Measurements from ENCODE around the gene FAM90A26. TPM values are rescaled to one million over a fixed set of nuclear protein-coding genes. Genes with fewer than 3 reads are reported as not detected.
"Not testable (repeated sequence)": the region's sequence is repeated elsewhere in the genome, so short reads cannot be mapped to it uniquely, and the experiment has no call there.

Gene FAM90A26, protein sequence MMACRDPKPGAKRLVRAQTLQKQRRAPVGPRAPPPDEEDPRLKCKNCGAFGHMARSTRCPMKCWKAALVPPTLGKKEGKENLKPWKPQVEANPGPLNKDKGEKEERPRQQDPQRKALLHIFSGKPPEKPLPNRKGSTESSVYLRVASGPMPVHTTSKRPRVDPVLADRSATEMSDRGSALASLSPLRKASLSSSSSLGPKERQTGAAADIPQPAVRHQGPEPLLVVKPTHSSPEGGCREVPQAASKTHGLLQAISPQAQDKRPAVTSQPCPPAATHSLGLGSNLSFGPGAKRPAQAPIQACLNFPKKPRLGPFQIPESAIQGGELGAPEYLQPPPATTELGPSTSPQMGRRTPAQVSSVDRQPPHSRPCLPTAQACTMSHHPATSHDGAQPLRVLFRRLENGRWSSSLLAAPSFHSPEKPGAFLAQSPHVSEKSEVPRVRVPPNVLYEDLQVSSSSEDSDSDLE
- total RNA-seq (not detected), polyA plus RNA-seq (not detected)
- long read RNA-seq, donor 1: 0 reads
- long read RNA-seq, donor 2: 0 reads
- long read RNA-seq, donor 3: 0 reads

DNA sequence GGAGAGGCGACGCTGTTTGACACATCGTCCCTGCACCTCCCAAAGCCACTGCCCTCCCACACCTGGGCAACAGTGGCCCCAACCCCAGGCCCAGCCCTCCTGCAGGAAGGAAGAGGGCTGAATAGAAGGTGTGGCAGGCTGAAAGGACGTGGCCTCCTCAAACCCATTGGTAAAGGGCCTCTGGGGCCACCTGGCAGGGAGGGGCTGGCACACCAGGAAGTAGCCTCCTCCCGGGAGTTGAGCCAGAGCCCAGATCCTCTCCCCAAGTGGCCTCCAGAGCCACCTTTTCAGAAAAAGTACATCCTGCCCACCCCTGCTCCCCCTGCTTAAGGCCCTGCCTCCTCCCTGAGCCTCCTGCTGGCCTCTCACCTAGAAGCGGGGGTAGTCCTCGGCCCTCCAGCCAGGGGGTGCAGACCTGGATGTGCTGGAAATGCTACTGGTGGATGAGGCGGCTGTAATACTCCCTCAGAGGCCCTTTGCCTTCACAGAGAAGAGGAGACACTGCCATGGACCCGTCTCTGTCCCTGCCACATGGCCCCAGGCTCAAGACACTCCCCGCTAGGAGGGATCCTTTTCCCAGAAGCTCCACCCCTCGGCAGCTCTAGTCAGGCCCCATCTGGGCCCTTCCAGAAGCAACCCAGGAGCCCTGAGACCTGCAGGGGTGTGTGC, at the start of gene FAM90A26:
Gene FAM90A26 (plus strand): TSS at position 619 of the 669 bp plus-strand sequence. CDS start 2,764 bp downstream, outside the sequence.
- intact Hi-C loops (cut with DNase I); ATAC-seq; H3K4me3 ChIP-seq; H3K36me3 ChIP-seq; H3K27me3 ChIP-seq; H3K4me1 ChIP-seq; H3K9me3 ChIP-seq; DNase-seq; H3K27ac ChIP-seq: not testable (repeated sequence)
- WGBS, 2 donors: 74 to 94% methylated on average over 5 to 10 of the region's 11 CpGs

DNA sequence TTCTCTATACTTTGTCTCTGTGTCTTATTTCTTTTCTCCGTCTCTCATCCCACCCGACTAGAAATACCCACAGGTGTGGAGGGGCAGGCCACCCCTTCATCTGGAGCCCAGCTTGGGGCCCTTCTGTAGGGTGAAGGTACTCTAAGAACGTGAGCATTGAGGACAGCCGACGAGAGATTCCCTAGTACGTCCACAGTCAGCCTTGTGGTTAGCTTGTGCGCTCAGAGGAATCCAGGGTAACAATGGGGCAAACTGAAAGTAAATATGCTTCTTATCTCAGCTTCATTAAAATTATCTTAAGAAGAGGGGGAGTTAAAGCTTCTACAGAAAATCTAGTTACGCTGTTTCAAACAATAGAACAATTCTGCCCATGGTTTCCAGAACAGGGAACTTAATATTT, 47.5 kb upstream of the FAM90A26 start:
- Histone ChIP-seq H3K27me3 (peaks cover 0 to 24% (median 0%) of the 10 kb centered on the region in 7 donors), H3K4me1 (peaks cover 0 to 27% (median 11%) of the 10 kb centered on the region in 9 donors)
- H3K36me3 ChIP-seq, ATAC-seq, H3K27ac ChIP-seq, H3K4me3 ChIP-seq, DNase-seq, H3K9me3 ChIP-seq: not testable (repeated sequence)
- 47 to 81% methylated on average over 8 of the region's 8 CpGs for WGBS, 2 donors
- intact Hi-C loops (cut with DNase I): loop anchor here in 3 of 10 donors (5.0 kb wide), 2 partner anchors 120 to 125 kb away; no protein-coding TSS in a partner anchor

DNA sequence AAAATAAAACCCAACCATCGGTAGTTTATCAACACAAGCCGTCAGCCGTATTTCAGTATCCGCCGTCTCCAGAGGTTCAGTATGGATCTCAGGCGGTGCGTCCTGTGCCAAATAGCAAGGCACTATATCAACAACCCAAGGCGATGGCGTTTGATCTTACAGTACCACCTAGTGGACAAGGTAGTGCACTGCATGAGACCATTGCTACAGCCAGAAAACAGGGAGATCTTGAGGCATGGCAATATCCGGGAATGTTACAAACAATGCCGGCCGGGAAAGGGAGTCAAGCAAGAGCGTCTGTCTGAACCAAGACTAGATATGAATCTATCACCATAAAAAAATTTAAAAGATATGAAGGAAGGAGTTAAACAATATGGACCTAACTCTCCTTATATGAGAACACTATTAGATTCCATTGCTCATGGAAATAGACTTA, 46.6 kb upstream of the FAM90A26 start:
- not testable (repeated sequence) for H3K36me3 ChIP-seq, H3K9me3 ChIP-seq
- DNase-seq: peak in 1 of 2 donors; percentile 54
- peak in 1 of 8 donors; percentile 48 for ATAC-seq
- H3K27me3 ChIP-seq: peaks cover 0 to 24% (median 0%) of the 10 kb centered on the region in 7 donors
- peak overlapping the region in 1 of 10 donors; percentile 31 for H3K4me3 ChIP-seq
- TF ChIP-seq, protein P1, sequence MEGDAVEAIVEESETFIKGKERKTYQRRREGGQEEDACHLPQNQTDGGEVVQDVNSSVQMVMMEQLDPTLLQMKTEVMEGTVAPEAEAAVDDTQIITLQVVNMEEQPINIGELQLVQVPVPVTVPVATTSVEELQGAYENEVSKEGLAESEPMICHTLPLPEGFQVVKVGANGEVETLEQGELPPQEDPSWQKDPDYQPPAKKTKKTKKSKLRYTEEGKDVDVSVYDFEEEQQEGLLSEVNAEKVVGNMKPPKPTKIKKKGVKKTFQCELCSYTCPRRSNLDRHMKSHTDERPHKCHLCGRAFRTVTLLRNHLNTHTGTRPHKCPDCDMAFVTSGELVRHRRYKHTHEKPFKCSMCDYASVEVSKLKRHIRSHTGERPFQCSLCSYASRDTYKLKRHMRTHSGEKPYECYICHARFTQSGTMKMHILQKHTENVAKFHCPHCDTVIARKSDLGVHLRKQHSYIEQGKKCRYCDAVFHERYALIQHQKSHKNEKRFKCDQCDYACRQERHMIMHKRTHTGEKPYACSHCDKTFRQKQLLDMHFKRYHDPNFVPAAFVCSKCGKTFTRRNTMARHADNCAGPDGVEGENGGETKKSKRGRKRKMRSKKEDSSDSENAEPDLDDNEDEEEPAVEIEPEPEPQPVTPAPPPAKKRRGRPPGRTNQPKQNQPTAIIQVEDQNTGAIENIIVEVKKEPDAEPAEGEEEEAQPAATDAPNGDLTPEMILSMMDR (IDR thresholded peaks at IDR 0.05): peak; percentile 78 to 88 (median 84)
- 0% methylated on average over 13 of the region's 13 CpGs for WGBS, 2 donors
- H3K4me1 ChIP-seq: peaks cover 0 to 27% (median 11%) of the 10 kb centered on the region in 9 donors
- H3K27ac ChIP-seq: peak overlapping the region in 4 of 10 donors; percentile 12 to 46 (median 32)
- intact Hi-C loops (cut with DNase I): loop anchor here in 3 of 10 donors (5.0 kb wide), 2 partner anchors 121 to 126 kb away; no protein-coding TSS in a partner anchor

DNA sequence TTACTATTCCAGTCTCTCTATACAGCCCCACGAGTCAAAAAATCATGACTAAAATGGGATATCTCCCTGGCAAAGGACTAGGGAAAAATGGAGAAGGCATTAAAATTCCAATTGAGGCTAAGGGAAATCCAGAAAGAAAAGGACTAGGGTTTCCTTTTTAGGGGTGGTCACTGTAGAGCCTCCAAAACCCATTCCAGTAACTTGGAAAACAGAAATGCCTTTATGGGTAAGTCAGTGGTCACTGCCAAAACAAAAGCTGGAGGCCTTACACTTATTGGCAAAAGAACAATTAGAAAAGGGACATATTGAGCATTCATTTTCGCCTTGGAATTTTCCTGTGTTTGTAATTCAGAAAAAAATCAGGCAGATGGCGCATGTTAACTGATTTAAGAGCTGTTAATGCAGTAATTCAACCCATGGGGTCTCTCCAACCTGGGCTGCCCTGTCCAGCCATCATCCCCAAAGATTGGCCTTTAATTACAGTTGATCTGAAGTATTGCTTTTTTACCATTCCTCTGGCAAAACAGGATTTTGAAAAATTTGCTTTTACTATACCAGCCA, 44.5 kb upstream of the FAM90A26 start:
- H3K9me3 ChIP-seq; DNase-seq; H3K4me3 ChIP-seq; ATAC-seq; H3K36me3 ChIP-seq; intact Hi-C loops (cut with DNase I): not testable (repeated sequence)
- TF ChIP-seq, protein P1 (IDR thresholded peaks at IDR 0.05): peak in 1 of 9 donors; percentile 41
- H3K27me3 ChIP-seq: peaks cover 0 to 25% (median 0%) of the 10 kb centered on the region in 7 donors
- peaks cover 0 to 27% (median 11%) of the 10 kb centered on the region in 9 donors for H3K4me1 ChIP-seq
- H3K27ac ChIP-seq: peak overlapping the region in 2 of 10 donors; percentile 24 to 39
- WGBS, 2 donors: 53 to 68% methylated on average over 3 of the region's 3 CpGs

DNA sequence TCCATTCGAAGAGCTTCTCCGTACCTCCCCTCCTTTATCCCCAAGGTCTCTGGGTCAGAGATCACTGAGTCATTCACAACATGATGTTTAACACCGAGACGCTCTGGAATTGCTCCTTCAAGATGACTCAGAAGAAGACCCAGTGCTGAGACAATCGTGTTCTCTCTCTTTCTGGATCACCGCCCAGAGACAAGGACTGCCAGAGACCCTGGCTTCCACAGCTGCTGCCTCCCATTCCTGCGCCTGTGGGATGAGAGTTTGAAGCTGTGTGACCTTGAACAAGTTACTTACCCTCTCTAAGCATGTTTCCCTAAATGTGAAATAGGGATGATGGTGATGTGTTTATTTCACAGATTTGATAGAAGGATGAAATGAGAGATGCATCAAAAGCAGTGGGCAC, 38.8 kb upstream of the FAM90A26 start:
- ATAC-seq, H3K27ac ChIP-seq, H3K4me1 ChIP-seq: not testable (repeated sequence)

DNA sequence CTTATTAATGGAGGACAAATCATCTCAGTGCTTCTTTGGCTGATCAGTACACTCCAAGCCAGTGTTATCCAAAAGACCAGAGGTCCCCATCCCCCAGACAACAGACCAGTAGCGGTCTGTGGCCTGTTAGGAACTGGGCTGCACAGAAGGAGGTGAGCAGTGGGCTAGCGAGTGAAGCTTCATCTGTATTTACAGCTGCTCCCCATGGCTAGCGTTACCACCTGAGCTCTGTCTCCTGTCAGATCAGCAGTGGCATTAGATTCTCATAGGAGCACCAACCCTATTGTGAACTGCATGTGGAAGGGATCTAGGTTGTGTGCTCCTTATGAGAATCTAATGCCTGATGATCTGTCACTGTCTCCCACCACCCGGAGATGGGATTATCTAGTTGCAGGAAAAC, 37.4 kb upstream of the FAM90A26 start:
- intact Hi-C loops (cut with DNase I); DNase-seq; ATAC-seq: not testable (repeated sequence)

More for the DNA sequence above, 38.8 kb upstream of the FAM90A26 start:
- 58 to 80% methylated on average over 7 of the region's 7 CpGs for WGBS, 2 donors
- intact Hi-C loops (cut with DNase I); H3K36me3 ChIP-seq; H3K4me3 ChIP-seq; DNase-seq; H3K27me3 ChIP-seq; H3K9me3 ChIP-seq: not testable (repeated sequence)

DNA sequence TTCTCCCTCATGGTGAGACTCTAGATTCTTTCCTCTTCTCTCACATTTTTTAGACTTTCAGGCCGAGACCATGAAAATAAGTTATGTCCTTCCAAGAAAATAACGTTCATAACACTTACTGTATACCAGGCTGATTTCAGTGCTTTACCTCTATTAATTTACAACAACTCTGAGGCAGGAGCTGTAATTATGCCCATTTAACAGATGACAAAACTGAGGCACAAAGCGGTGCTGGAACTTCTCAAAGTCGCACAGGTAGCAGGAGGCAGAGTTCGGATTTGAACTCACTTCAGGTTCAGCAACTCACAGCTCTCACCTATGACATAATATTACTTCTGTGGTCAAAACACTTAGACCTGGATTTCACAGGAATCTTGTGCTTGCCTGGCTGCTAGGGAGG, 36.2 kb upstream of the FAM90A26 start:
- intact Hi-C loops (cut with DNase I); H3K4me1 ChIP-seq; ATAC-seq; H3K27me3 ChIP-seq; H3K27ac ChIP-seq; H3K36me3 ChIP-seq; DNase-seq; H3K9me3 ChIP-seq; H3K4me3 ChIP-seq: not testable (repeated sequence)
- WGBS, 2 donors: 93 to 96% methylated on average over 5 of the region's 5 CpGs

More for the DNA sequence above, 37.4 kb upstream of the FAM90A26 start:
- not testable (repeated sequence) for H3K4me3 ChIP-seq, H3K27me3 ChIP-seq, H3K9me3 ChIP-seq, H3K27ac ChIP-seq, H3K4me1 ChIP-seq, H3K36me3 ChIP-seq
- 92 to 93% methylated on average over 4 of the region's 4 CpGs for WGBS, 2 donors

DNA sequence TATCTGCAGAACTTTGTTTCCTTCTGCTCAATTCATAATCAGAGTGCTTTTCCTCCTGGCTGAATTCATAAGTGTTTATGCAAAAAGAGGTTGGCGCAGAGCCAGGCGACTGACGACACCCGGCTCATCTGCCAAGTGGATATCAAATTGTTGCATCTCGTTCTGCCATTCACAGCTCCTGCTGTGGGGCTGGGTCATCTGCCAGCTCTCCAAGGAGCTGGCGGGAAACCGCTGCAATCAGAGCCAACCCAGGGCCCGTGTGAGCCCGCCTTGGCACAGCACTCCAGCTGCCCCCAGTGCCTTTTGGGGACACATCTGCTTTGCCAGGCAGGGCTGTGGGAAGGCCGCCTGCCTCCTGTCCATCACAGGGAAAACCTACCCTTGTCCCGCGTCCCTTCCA, 35.7 kb upstream of the FAM90A26 start:
- H3K4me3 ChIP-seq; intact Hi-C loops (cut with DNase I); H3K4me1 ChIP-seq; ATAC-seq; H3K9me3 ChIP-seq; H3K27ac ChIP-seq; H3K27me3 ChIP-seq; H3K36me3 ChIP-seq: not testable (repeated sequence)
- peak; percentile 21 to 46 for DNase-seq
- 16 to 17% methylated on average over 12 of the region's 12 CpGs for WGBS, 2 donors

Data from heart right ventricle (tissue), 16 donors.